A673 (cell line): ENCODE results near the gene NFATC2.

Source experiments
- CTCF ChIP-seq: fragments of 300-800, 200-600 bp; sonication (generic); conservative IDR thresholded peaks from 2 replicates; pipeline ENCODE4 v1.5.1; 2017; ENCODE audit warnings: low read depth, mild to moderate bottlenecking, antibody characterized with exemption, low read length, moderate library complexity, mixed read lengths
- EZH2 ChIP-seq: fragments of 200-600 bp; sonication (generic); IDR thresholded peaks from 2 replicates; pipeline ENCODE4 v1.6.1; 2017; ENCODE audit warnings: borderline replicate concordance, low read depth, mild to moderate bottlenecking, mixed read lengths, antibody characterized with exemption, low read length; ENCODE audit not compliant: poor library complexity, severe bottlenecking

GRCh38 chr20:51484831-51485230 lies 57.7 kb downstream of the NFATC2 start:
- TF ChIP-seq CTCF (no peak), EZH2 (no peak)
